ENCODE results near the gene ASTN2.

- no peak for TF ChIP-seq CTCF (conservative IDR thresholded peaks at IDR 0.05; ENCODE audit: low read depth in 2 of 2)
- no peak for TF ChIP-seq EZH2phosphoT487 (IDR thresholded peaks at IDR 0.05; ENCODE audit: unreplicated experiment)
- TF ChIP-seq ZNF462 (CRISPR knock-in tag; IDR thresholded peaks at IDR 0.05) = no peak
- no peak for TF ChIP-seq CREB1 (CRISPR knock-in tag; IDR thresholded peaks at IDR 0.05; ENCODE audit: low read depth)
- no peak for TF ChIP-seq POLR2AphosphoS5 (IDR thresholded peaks at IDR 0.05; ENCODE audit: low read depth)
- no peak for TF ChIP-seq ZNF114 (CRISPR knock-in tag; IDR thresholded peaks at IDR 0.05)
- no peak for TF ChIP-seq NANOG (IDR thresholded peaks at IDR 0.05; ENCODE audit: borderline replicate concordance)
- no peak for TF ChIP-seq REST (IDR thresholded peaks at IDR 0.05; ENCODE audit: unreplicated experiment)
- TF ChIP-seq EZH2 (IDR thresholded peaks at IDR 0.05; ENCODE audit: low read depth, unreplicated experiment) = no peak
- no peak for TF ChIP-seq JUNB (IDR thresholded peaks at IDR 0.05; ENCODE audit: unreplicated experiment)
- no peak for TF ChIP-seq ZNF331 (CRISPR knock-in tag; IDR thresholded peaks at IDR 0.05; ENCODE audit: low read depth)
Observed at GRCh38 chr9:116978155-116978554, 436.7 kb downstream of the ASTN2 start.

Measured in GM23338 (cell line).